ENCODE results near the gene AGFG2. TPM values are rescaled to one million over a fixed set of nuclear protein-coding genes. Genes with fewer than 3 reads are reported as not detected.

AGFG2 gene
- total RNA-seq, 1 experiment from 2014 or later, result 42.5 TPM

DNA sequence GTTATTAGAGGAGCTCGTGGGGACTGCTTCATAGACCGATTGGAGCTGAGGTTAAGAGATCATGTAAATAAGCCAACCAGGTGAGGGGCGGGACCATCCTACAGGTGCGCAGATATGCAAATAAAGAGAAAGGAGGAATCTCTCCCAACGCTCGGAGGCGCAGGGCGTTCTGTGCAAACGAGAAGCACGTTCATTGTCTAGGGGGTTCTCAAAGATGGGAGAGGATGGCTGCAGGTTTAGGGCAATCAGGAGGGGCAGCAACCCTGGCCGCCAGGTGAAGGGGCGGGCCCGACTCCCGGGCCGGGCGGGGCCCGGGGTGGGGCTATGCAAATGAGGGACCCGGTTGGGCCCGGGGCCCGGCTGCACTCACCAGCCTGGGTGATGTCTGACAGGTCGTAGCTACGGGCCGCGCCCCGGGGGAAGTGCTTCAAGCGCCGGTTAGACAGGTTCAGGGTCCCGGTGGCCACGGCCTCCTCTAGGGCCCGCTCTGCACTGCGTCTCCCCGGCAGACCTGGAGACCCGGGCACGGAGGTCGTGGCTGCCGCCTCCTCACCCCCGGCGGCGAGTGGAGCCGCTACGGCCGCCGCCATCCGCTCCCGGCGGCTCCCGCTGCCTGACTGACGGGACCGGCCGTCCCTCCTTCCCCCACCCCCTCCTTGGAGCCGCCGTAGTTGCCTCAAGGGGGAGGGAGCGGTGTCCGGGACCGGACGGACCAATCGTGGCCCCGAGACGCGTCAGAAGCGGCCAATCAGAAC is 46.7 kb downstream of the AGFG2 start, which contains the start of gene LRCH4:
Gene LRCH4 (minus strand): TSS at position 619 of the 755 bp plus-strand sequence. CDS start 29 bp downstream, at position 590.
- peak; percentile 64 for ATAC-seq
- intact Hi-C loops (cut with micrococcal nuclease; ENCODE audit: unreplicated experiment), result no loop called here

DNA sequence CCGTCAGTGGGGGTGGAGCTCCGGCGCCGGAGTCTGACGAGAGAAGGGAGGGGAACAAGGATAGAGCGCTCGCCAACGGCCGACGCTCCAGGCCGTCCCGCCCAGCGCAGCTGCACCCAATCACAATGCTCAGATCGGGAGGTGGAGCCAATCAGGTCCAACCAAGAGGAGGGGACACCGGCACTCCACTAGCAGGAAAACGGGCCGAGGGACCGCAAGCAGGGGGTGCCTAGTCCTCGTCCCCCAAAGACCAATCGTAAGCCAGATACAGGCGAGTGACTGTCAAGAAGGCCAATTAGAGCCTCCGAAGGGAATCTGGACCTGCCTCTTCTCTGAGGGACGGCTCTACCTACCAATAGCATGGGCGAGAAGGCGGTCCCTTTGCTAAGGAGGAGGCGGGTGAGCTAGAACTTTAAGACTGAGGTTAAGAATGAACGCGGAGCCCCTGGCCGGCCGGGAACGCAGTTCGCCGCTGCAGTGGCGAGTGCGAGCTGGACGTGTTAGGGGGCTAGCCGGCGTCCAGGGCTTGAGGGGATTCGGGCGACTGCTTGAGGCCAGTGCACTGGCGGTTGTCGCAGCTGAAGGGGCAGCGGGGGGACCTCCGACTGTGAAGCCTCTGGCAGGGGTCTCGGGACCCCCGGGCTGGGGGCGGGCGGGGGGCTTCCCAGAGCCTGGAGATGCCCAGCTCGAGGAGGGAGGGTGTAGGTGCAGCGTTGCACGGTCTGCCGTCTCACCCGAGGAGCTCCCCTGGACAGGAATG is 47.4 kb downstream of the AGFG2 start, which contains the start of gene FBXO24:
Gene FBXO24 (plus strand): TSS at position 63 of the 760 bp plus-strand sequence. CDS start 298 bp downstream, at position 361.
- CTCF ChIA-PET, result interaction anchor here (0.5 to 1.1 kb wide), 6 partner anchors 17 to 266 kb away, joined by 3 to 8 read pairs (median 3); partner anchors contain the start of gene SLC12A9

More for the DNA sequence above, 46.7 kb downstream of the AGFG2 start, which contains the start of gene LRCH4:
- no TSS peak for BruUV-seq (replicated peaks)
- H3K4me3 ChIP-seq (ENCODE audit: low read depth in 2 of 2, low read length in 2 of 2), result peak within 1 kb of the TSS; percentile 89 to 93
- H3K4me1 ChIP-seq (ENCODE audit: control insufficient read depth, insufficient read depth, low read length), result peaks cover 12% of the 10 kb centered on the region
- in situ Hi-C loops (cut with HindIII; ENCODE audit: low pct_unique_long_range_greater_than_20kb, low sequenced_read_pairs), result no loop called here
- TF ChIP-seq, protein P1, sequence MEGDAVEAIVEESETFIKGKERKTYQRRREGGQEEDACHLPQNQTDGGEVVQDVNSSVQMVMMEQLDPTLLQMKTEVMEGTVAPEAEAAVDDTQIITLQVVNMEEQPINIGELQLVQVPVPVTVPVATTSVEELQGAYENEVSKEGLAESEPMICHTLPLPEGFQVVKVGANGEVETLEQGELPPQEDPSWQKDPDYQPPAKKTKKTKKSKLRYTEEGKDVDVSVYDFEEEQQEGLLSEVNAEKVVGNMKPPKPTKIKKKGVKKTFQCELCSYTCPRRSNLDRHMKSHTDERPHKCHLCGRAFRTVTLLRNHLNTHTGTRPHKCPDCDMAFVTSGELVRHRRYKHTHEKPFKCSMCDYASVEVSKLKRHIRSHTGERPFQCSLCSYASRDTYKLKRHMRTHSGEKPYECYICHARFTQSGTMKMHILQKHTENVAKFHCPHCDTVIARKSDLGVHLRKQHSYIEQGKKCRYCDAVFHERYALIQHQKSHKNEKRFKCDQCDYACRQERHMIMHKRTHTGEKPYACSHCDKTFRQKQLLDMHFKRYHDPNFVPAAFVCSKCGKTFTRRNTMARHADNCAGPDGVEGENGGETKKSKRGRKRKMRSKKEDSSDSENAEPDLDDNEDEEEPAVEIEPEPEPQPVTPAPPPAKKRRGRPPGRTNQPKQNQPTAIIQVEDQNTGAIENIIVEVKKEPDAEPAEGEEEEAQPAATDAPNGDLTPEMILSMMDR (IDR thresholded peaks at IDR 0.05), result no peak
- TF ChIP-seq SIN3A (IDR thresholded peaks at IDR 0.05; ENCODE audit: borderline replicate concordance, insufficient read depth, low read depth, low read length) (peak; percentile 90; the same call in 1 of the 2 replicates), TCF7L2 (IDR thresholded peaks at IDR 0.05; ENCODE audit: low read depth, low read length) (no peak), POLR2AphosphoS5 (IDR thresholded peaks at IDR 0.05; ENCODE audit: low read depth, low read length) (peak; percentile 94)
- TF ChIP-seq, protein P2, sequence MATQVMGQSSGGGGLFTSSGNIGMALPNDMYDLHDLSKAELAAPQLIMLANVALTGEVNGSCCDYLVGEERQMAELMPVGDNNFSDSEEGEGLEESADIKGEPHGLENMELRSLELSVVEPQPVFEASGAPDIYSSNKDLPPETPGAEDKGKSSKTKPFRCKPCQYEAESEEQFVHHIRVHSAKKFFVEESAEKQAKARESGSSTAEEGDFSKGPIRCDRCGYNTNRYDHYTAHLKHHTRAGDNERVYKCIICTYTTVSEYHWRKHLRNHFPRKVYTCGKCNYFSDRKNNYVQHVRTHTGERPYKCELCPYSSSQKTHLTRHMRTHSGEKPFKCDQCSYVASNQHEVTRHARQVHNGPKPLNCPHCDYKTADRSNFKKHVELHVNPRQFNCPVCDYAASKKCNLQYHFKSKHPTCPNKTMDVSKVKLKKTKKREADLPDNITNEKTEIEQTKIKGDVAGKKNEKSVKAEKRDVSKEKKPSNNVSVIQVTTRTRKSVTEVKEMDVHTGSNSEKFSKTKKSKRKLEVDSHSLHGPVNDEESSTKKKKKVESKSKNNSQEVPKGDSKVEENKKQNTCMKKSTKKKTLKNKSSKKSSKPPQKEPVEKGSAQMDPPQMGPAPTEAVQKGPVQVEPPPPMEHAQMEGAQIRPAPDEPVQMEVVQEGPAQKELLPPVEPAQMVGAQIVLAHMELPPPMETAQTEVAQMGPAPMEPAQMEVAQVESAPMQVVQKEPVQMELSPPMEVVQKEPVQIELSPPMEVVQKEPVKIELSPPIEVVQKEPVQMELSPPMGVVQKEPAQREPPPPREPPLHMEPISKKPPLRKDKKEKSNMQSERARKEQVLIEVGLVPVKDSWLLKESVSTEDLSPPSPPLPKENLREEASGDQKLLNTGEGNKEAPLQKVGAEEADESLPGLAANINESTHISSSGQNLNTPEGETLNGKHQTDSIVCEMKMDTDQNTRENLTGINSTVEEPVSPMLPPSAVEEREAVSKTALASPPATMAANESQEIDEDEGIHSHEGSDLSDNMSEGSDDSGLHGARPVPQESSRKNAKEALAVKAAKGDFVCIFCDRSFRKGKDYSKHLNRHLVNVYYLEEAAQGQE (IDR thresholded peaks at IDR 0.05; ENCODE audit: insufficient read depth in 1 of 2, low read depth in 2 of 2, low read length in 1 of 2), result peak in 1 of 2 experiments; percentile 59; a peak in 1 of 4 replicates
- no peaks in the 10 kb centered on the region for H3K27me3 ChIP-seq (ENCODE audit: control insufficient read depth, insufficient read depth, low read length)
- peaks cover 9% of the 10 kb centered on the region; the same call in 1 of the 2 replicates for H3K36me3 ChIP-seq (ENCODE audit: control insufficient read depth, insufficient read depth, low read length)
- H3K27ac ChIP-seq (ENCODE audit: low read length), result peak within 1 kb of the TSS; percentile 86
- ChIA-PET CTCF (interaction anchor here (0.6 to 1.1 kb wide), 5 partner anchors 17 to 267 kb away, joined by 3 to 4 read pairs (median 3); partner anchors contain the start of gene SLC12A9), POLR2A (interaction anchor here (0.6 kb wide), 4 partner anchors 12 to 91 kb away, joined by 3 to 12 read pairs (median 6); no protein-coding TSS in a partner anchor)
- no peaks in the 10 kb centered on the region for H3K9me3 ChIP-seq (ENCODE audit: control insufficient read depth, insufficient read depth, low read depth, low read length)
- DNase-seq (ENCODE audit: low read depth, low spot score), result no peak

More for the DNA sequence above, 47.4 kb downstream of the AGFG2 start, which contains the start of gene FBXO24:
- ATAC-seq, result peak; percentile 95
- in situ Hi-C loops (cut with HindIII; ENCODE audit: low pct_unique_long_range_greater_than_20kb, low sequenced_read_pairs), result no loop called here
- Histone ChIP-seq H3K4me3 (ENCODE audit: low read depth in 2 of 2, low read length in 2 of 2) (peak within 1 kb of the TSS; percentile 89 to 93), H3K9me3 (ENCODE audit: control insufficient read depth, insufficient read depth, low read depth, low read length) (no peaks in the 10 kb centered on the region), H3K4me1 (ENCODE audit: control insufficient read depth, insufficient read depth, low read length) (peaks cover 12% of the 10 kb centered on the region), H3K36me3 (ENCODE audit: control insufficient read depth, insufficient read depth, low read length) (peaks cover 6% of the 10 kb centered on the region; the same call in 1 of the 2 replicates), H3K27me3 (ENCODE audit: control insufficient read depth, insufficient read depth, low read length) (no peaks in the 10 kb centered on the region), H3K27ac (ENCODE audit: low read length) (peak within 1 kb of the TSS; percentile 86)
- no TSS peak for BruUV-seq (replicated peaks)
- POLR2A ChIA-PET, result interaction anchor here (0.6 kb wide), 2 partner anchors 12 to 303 kb away, joined by 7 read pairs; no protein-coding TSS in a partner anchor
- TF ChIP-seq, protein P1 (IDR thresholded peaks at IDR 0.05), result no peak
- TF ChIP-seq TCF7L2 (IDR thresholded peaks at IDR 0.05; ENCODE audit: low read depth, low read length) (peak; percentile 38; the same call in 1 of the 2 replicates), SIN3A (IDR thresholded peaks at IDR 0.05; ENCODE audit: borderline replicate concordance, insufficient read depth, low read depth, low read length) (no peak), POLR2AphosphoS5 (IDR thresholded peaks at IDR 0.05; ENCODE audit: low read depth, low read length) (0 out of 2 replicates have a peak, but pooled peaks have one; percentile 2)
- DNase-seq (ENCODE audit: low read depth, low spot score), result peak; percentile 100
- intact Hi-C loops (cut with micrococcal nuclease; ENCODE audit: unreplicated experiment), result no loop called here

All from Panc1 (cell line).